Activated CD8-positive, alpha-beta T cell treated with anti-CD3 and anti-CD28 coated beads for 36 hours (primary cell): ENCODE measurements around the gene PEX16. TPM values are rescaled to one million over a fixed set of nuclear protein-coding genes. Genes with fewer than 3 reads are reported as not detected.

ENCODE experiments used
- ATAC-seq: fragments of 200-7000 bp; cut with Tn5 transposase; one replicate; pipeline ENCODE4 v1.10.0; 2021; ENCODE audit warnings: mild to moderate bottlenecking, moderate library complexity
- CTCF ChIA-PET: fragments of 350-600 bp; sonication (Branson Sonifier 250); formaldehyde crosslinking; loops from one replicate; lab custom pipeline; 2021; ENCODE audit warnings: antibody characterized with exemption; lab: Charles Lee
- POLR2A ChIA-PET: fragments of 350-600 bp; sonication (Branson Sonifier 250); formaldehyde crosslinking; loops from one replicate; lab custom pipeline; 2021; ENCODE audit warnings: antibody characterized with exemption; lab: Charles Lee
- DNase-seq: peaks from one replicate; pipeline ENCODE4 v3.0.0-alpha.2; 2020
- H3K27ac Mint-ChIP-seq: one replicate; pipeline ENCODE4 v1.8.0; 2021; ENCODE audit warnings: mild to moderate bottlenecking, mixed read lengths
- H3K27me3 Mint-ChIP-seq: one replicate; pipeline ENCODE4 v1.8.0; 2021; ENCODE audit warnings: mixed read lengths
- H3K36me3 Mint-ChIP-seq: one replicate; pipeline ENCODE4 v1.8.0; 2021; ENCODE audit warnings: low read depth, mixed read lengths
- H3K4me1 Mint-ChIP-seq: one replicate; pipeline ENCODE4 v1.8.0; 2021; ENCODE audit warnings: low read depth, mixed read lengths
- H3K4me3 Mint-ChIP-seq: one replicate; pipeline ENCODE4 v1.8.0; 2021; ENCODE audit warnings: mild to moderate bottlenecking, moderate library complexity, mixed read lengths
- H3K9me3 Mint-ChIP-seq: one replicate; pipeline ENCODE4 v1.8.0; 2021; ENCODE audit warnings: mixed read lengths
- CTCF ChIP-seq: fragments of 200-600 bp; IDR thresholded peaks from one replicate; pipeline ENCODE4 v1.8.0; 2022; ENCODE audit warnings: antibody characterized with exemption, mild to moderate bottlenecking
- intact Hi-C: fragments of 100-400 bp; cut with micrococcal nuclease; formaldehyde crosslinking; loops from one replicate; pipeline ENCODE4 v1.10.0; 2022
- total RNA-seq, 2 experiments: library from RNA; stranded (reverse); gene quantifications; one replicate each; pipeline ENCODE4 v1.2.3, GENCODE V29; 2021

Gene PEX16
- total RNA-seq, 2 experiments from 2014 or later = 34.4 to 35.2 TPM

DNA sequence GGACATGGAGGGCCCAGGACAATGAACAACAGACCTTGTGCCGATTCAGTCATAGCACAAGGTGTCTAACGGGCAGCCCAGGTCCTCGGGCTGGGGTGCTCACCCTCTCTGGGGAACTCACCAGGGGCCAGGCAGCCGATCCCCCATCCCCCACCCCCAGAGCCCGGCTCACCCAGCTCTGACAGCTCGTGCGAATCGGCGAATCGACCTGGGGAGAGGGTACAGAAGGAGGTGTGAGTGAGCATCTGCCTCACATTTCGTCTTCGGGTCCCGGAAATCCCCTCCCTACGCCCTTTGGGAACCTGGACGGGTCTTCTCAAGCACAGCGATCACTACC lies 423 bp downstream of the PEX16 start:
- ChIA-PET CTCF (interaction anchor here (0.9 to 1.1 kb wide), 3 partner anchors 53 to 201 kb away, joined by 3 read pairs; no protein-coding TSS in a partner anchor), POLR2A (interaction anchor here (0.9 to 1.7 kb wide), 9 partner anchors 10 to 112 kb away, joined by 3 to 7 read pairs (median 3); partner anchors contain the start of genes CRY2 and SLC35C1)
- H3K9me3 Mint-ChIP-seq = no peaks in the 10 kb centered on the region
- H3K4me3 Mint-ChIP-seq = peak overlapping the region; percentile 89
- H3K4me1 Mint-ChIP-seq = peaks cover 21% of the 10 kb centered on the region
- H3K27me3 Mint-ChIP-seq = peaks cover 2% of the 10 kb centered on the region
- no peak for TF ChIP-seq CTCF
- intact Hi-C loops = no loop called here
- ATAC-seq (peak; percentile 0), DNase-seq (peak; percentile 35)
- peaks cover 11% of the 10 kb centered on the region for H3K36me3 Mint-ChIP-seq
- peak overlapping the region; percentile 97 for H3K27ac Mint-ChIP-seq

- Mint-ChIP-seq H3K36me3 (peaks cover 15% of the 10 kb centered on the region), H3K9me3 (no peaks in the 10 kb centered on the region), H3K4me1 (peaks cover 17% of the 10 kb centered on the region), H3K4me3 (no peak overlapping the region), H3K27me3 (no peaks in the 10 kb centered on the region), H3K27ac (no peak overlapping the region)
- intact Hi-C loops = no loop called here
- no peak for TF ChIP-seq CTCF
- POLR2A ChIA-PET = interaction anchor here (0.6 kb wide), 1 partner anchor 214 kb away, joined by 6 read pairs; no protein-coding TSS in a partner anchor
- CTCF ChIA-PET = interaction anchor here (1.3 to 1.7 kb wide), 2 partner anchors 37 to 144 kb away, joined by 4 read pairs; no protein-coding TSS in a partner anchor
- DNase-seq (no peak), ATAC-seq (no peak)
Observed at GRCh38 chr11:45915446-45915845, 2.2 kb downstream of the PEX16 start.

- H3K4me3 Mint-ChIP-seq = no peak overlapping the region
- H3K36me3 Mint-ChIP-seq = peaks cover 15% of the 10 kb centered on the region
- intact Hi-C loops = no loop called here
- no peak for TF ChIP-seq CTCF
- no peaks in the 10 kb centered on the region for H3K9me3 Mint-ChIP-seq
- H3K27me3 Mint-ChIP-seq = no peaks in the 10 kb centered on the region
- ATAC-seq (no peak), DNase-seq (no peak)
- peaks cover 14% of the 10 kb centered on the region for H3K4me1 Mint-ChIP-seq
- no peak overlapping the region for H3K27ac Mint-ChIP-seq
- POLR2A ChIA-PET = no interaction called here
- CTCF ChIA-PET = no interaction called here
Observed at GRCh38 chr11:45913942-45914635, 3.6 kb downstream of the PEX16 start.

- Mint-ChIP-seq H3K27ac (no peak overlapping the region), H3K9me3 (no peaks in the 10 kb centered on the region), H3K4me3 (no peak overlapping the region), H3K27me3 (no peaks in the 10 kb centered on the region), H3K36me3 (peaks cover 15% of the 10 kb centered on the region), H3K4me1 (peaks cover 12% of the 10 kb centered on the region)
- ChIA-PET CTCF (no interaction called here), POLR2A (no interaction called here)
- DNase-seq (no peak), ATAC-seq (no peak)
- no peak for TF ChIP-seq CTCF
- intact Hi-C loops = no loop called here
Observed at GRCh38 chr11:45913514-45913913, 4.2 kb downstream of the PEX16 start.

- ChIA-PET POLR2A (no interaction called here), CTCF (interaction anchor here (0.8 kb wide), 1 partner anchor 11 kb away, joined by 3 read pairs; no protein-coding TSS in a partner anchor)
- ATAC-seq (no peak), DNase-seq (no peak)
- Mint-ChIP-seq H3K4me1 (peaks cover 6% of the 10 kb centered on the region), H3K27me3 (no peaks in the 10 kb centered on the region), H3K27ac (no peak overlapping the region), H3K9me3 (no peaks in the 10 kb centered on the region), H3K4me3 (no peak overlapping the region), H3K36me3 (peaks cover 7% of the 10 kb centered on the region)
- TF ChIP-seq CTCF = no peak
- intact Hi-C loops = no loop called here
Observed at GRCh38 chr11:45910623-45911022, 7.1 kb downstream of the PEX16 start.
